ENCODE data around the gene PRSS21.

The PRSS21 gene

GRCh38 chr16:2779978-2780898, 36.8 kb upstream of the PRSS21 start:
- DNase-seq, result no peak

DNA sequence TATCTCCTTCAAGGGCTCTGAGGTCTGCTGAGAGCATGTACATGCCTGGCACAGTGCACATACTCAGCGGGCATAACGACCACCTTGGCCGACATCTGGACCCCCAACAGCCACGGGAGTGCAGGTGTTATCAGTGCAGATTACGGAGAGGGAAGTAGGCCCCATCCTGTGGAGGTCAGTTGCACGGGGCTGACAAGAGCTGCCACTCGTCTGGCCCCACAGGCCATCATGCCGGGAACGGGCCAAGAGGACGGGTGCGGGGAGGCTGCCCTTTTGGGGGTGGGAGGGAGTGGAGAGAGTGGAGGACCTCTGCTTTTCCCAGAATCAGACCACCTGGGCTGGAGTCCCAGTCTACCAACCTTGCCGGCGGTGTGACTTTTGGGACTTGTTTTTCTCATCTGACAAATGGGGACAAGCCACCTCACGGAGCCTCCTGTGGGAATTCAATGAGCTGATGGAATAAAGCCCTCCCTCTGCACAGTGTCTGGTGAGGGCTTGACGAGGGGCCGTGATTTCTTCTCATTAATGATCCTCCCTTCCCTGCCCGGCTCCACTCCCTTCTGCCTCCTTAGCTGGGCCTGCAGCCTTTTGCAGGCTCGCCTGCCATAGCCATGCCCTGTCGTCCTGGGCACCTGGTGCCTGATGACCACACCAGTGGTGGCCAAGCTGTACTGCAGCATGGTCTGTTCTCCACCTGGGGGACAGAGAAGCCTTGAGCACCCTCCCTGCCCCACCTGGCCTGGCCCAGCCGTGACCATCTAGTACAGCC, 34.3 kb upstream of the PRSS21 start:
- no peak for DNase-seq

- DNase-seq, result no peak
Observed at GRCh38 chr16:2783581-2784357, 33.3 kb upstream of the PRSS21 start.

DNA sequence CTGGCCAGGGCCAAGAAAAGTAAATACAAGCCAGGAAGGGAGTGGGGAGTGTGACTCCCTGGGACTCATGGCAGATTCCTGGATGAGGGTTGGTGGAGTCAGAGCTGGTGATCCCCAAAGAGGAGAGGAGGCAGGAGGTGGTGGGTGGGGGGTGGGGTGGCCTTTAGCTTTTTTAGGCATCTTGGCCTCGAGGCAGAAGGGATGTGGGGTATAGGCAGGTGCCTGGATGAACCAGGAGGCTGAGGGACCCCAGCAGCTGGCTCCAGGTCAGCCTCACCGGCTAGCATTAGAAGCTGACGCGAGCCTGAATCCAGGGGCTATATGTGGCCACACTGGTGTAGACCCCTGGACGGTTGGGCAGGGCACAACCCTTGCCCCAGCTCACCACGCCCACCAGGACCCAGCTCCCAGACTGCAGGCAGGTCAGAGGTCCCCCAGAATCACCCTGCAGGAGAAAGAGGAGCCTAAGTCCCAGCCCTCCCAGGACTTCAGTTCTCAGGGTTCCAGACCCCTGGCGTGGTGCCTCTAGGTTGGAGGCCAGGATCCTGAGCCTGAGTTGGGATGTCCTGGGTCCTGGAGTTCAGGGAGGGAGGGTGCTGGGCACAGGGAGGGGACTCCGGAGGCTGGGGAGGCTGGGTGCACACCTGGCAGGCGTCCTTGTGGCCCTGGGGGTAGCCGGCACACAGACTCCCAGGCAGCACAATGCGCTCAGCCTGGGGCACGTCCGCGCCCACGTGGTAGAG, 32.5 kb upstream of the PRSS21 start:
- DNase-seq, result no peak

GRCh38 chr16:2785101-2785991, 31.7 kb upstream of the PRSS21 start:
- DNase-seq, result peak; percentile 38

GRCh38 chr16:2786061-2786825, 30.8 kb upstream of the PRSS21 start:
- DNase-seq, result no peak

GRCh38 chr16:2786826-2787151, 30.2 kb upstream of the PRSS21 start:
- no peak for DNase-seq

DNA sequence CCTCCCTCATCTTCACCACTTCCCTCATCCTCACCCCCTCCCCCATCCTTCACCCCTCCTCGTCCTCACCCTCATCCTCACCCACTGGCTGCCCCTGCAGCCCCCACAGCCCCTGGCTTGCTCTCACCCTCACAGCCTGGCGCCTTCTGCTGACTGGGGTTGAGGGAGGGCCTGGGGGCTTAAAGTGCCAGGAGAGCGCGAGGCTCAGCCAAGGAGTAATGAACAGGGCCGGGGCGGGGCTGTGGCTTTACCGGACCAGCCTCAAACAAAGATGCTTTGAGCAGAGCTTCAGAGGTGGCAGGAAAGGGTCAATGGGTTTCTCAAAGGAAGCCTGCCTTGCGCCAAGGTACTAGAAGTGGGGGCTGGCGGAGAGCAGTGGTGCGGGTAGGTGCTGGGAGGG, 29.6 kb upstream of the PRSS21 start, which contains the start of gene PRSS33:
Gene PRSS33 (minus strand): TSS at position 155 of the 400 bp plus-strand sequence. CDS start 1,013 bp downstream, outside the sequence.
- no peak for DNase-seq

- DNase-seq, result no peak
Observed at GRCh38 chr16:2787961-2788360, 29.1 kb upstream of the PRSS21 start.

DNA sequence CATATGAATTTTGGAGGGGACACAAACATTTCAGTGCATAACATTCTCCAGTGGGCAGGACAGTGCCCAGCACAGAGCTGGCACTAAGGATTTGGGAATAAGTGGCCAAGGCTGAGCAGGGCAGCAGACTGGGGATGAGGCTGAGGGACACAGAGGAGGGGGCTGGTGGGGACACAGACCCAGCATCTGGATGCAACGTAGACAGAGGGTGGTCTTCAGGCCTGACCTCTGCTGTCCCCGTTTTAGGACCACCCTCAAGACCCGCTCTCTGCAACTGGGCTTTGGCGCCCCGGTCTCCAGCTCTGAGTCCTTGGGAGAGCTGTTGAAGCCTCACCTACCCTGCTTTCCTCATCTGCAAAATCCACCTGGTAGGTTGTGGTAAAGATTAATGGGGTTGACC, 26.4 kb upstream of the PRSS21 start:
- DNase-seq, result no peak

GRCh38 chr16:2791174-2791573, 25.9 kb upstream of the PRSS21 start:
- no peak for DNase-seq

- no peak for DNase-seq
Observed at GRCh38 chr16:2792940-2793339, 24.1 kb upstream of the PRSS21 start.

DNA sequence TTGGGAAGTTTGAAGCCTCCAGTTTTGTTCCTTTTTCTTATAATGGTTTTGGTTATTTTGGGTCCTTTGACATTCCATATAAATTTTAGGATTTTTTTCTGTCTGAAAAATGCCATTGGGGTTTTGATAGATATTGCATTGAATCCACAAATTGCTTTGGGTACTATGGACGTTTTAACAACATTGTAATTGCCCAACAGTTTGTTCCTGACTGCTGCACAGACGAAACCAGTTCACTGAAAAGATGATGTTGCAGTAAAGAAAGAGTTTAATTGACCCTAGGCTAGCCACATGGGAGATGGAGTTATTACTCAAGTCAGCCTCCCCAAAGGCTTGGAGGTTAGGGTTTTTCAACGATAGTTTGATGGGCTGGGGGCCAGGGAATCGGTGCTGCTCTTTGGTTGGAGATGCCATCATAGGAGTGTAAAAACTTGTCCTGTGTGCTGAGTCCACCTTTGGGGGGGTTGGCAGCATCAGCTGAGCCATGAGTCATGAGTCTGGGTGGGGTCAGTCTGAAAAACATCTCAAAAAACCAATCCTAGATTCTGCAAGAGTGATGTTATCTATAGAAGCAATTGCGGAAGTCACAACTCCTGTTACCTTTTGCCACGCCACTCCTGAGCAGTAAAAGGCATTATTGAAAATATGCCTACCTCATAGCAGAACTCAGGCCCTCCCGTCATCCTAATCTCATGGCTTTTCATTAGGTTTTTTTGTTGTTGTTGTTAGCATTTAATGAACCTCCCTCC, 21.5 kb upstream of the PRSS21 start:
- no peak for DNase-seq

DNA sequence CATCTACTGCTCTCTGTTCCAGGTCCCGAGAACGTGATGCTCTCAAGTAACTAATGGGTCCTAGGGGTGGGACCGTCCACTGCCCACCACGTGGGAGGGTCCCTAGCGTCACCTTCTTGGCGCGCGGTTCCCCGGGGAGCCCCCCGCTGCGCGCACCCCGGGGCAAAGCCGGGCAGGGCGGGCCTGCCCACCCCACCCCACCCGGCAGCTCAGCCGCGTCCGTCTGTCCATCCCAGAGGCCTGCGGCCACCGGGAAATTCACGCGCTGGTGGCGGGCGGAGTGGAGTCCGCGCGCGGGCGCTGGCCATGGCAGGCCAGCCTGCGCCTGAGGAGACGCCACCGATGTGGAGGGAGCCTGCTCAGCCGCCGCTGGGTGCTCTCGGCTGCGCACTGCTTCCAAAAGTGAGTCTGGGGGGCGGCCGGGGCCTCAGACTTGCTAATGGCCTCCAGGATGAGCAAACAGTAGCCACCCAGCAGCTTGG, 18.3 kb upstream of the PRSS21 start:
- DNase-seq, result no peak

DNA sequence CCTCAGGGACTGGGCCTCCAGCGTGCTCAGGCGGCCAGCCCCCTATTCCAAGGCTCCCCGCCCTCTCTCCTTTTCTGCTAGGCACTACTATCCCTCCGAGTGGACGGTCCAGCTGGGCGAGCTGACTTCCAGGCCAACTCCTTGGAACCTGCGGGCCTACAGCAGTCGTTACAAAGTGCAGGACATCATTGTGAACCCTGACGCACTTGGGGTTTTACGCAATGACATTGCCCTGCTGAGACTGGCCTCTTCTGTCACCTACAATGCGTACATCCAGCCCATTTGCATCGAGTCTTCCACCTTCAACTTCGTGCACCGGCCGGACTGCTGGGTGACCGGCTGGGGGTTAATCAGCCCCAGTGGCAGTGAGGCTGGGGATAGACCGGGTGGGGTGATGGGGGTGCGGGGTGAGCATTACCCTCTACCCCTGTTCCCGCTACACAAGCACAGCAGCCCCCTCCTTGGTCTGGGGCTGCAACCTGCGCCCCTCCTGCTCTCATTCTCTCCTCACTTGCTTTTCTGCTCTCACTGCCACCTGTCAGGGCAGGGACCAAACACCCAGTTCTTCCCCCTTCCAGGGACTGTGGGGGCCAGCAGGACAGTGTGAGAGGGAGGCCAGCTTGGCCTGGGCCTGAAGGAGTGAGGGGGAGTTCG, 17.7 kb upstream of the PRSS21 start:
- no peak for DNase-seq

- DNase-seq, result peak; percentile 44
Observed at GRCh38 chr16:2799859-2800226, 17.2 kb upstream of the PRSS21 start.

DNA sequence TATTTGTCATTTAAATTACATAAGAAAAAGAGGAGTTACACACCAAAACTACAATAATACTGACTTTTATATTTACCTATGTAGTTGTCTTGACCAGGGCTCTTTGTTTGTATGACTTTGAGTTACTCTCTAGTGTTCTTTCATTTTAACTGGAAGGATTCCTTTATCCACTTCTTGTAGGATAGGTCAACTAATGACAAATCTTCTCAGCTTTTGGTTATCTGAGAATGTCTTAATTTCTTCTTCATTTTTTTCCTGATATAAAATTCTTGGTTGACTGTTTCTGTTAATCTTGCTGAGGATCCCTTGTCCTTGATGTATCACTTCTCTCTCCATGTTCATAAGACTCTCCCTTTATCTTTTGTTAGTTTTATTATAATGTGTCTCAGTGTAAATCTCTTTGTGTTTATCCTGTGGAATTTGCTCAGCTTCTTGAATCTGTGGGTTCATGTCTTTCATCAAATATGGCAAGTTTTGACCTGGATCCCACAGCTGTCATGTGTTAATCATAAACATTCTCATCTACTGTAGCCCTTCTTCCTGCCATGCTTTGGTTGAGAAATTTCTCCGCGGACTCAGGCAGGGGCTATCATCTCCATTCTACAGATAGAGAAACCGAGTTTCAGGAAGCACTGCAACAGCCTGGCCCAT, 13.4 kb upstream of the PRSS21 start:
- DNase-seq, result no peak

DNA sequence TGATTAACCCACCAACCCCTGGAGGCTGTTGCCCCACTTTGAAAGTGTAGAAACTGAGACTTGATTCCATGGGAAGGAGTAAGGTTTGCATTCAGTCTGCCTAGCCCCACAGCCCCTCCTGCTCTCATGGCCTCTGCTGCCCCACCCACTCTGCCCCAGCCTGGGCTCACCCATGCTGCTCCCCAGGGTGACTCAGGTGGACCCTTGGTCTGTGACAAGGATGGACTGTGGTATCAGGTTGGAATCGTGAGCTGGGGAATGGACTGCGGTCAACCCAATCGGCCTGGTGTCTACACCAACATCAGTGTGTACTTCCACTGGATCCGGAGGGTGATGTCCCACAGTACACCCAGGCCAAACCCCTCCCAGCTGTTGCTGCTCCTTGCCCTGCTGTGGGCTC, 12.3 kb upstream of the PRSS21 start:
- no peak for DNase-seq

GRCh38 chr16:2806286-2806685, 10.8 kb upstream of the PRSS21 start:
- no peak for DNase-seq

All from hematopoietic multipotent progenitor cell treated with erythropoietin and hydrocortisone succinate and interleukin-3 and kit ligand, for 4 days (in vitro differentiated cells).